ENCODE results near the gene CSNK1D.

The CSNK1D gene

DNA sequence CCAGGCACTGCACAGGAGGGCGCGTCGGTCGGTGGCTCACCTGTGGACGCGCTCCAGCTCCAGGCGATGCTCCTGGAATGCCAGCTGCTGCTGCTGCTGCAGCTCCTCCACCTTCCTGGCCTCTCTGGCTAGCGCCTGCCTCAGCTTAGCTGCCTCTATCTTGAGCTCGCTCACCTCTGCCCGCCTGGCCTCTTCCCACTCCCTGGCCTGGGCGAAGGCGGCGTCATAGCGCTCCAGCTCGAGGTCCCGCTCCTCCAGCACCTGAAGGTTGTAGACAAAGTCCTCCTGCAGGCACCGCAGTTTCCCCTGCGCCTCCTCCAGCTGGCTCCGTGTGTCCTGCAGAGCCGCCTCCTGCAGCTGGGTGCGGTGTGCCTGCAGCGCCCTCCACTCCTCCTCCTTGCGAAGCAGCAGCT is 72.0 kb downstream of the CSNK1D start:
- no peak overlapping the region for H3K4me3 ChIP-seq (ENCODE audit: low read depth, low read length)
- DNase-seq (ENCODE audit: low read depth), result no peak

DNA sequence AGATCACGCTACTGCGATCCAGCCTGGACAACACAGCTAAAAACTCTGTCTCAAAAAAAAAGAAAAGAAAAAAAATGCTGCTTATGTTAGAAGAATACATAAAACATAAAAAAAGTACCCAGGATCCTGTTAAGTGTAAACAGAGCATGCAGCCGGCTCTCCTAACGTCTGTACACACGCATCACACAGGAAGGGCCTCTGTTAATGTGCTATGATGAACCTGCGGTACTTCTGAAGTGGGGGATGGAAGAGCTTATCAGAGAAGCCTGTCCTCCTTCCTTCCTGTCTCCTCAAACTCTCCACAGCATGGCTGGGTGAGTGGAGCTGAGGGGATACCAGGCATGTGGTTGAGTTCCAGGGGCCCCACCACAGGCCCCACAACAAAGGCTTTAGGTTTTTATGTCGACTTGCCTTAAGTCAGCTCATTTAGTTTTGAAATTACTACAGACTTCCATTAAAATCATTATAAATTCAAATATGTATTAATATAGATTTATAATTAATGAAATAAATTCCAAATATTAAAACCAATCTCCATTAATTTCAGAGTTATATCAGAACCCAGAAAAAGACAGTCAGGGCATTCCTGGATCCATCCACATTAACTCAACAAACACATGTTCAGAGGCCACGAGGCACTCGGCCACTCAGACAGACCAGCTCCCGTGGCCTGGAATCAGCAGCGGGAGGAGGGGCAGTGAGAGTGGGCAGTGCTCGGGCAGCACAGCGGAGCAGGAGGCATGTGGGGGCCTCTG is 72.6 kb downstream of the CSNK1D start:
- no peak for DNase-seq (ENCODE audit: low read depth)
- TF ChIP-seq, protein P1, sequence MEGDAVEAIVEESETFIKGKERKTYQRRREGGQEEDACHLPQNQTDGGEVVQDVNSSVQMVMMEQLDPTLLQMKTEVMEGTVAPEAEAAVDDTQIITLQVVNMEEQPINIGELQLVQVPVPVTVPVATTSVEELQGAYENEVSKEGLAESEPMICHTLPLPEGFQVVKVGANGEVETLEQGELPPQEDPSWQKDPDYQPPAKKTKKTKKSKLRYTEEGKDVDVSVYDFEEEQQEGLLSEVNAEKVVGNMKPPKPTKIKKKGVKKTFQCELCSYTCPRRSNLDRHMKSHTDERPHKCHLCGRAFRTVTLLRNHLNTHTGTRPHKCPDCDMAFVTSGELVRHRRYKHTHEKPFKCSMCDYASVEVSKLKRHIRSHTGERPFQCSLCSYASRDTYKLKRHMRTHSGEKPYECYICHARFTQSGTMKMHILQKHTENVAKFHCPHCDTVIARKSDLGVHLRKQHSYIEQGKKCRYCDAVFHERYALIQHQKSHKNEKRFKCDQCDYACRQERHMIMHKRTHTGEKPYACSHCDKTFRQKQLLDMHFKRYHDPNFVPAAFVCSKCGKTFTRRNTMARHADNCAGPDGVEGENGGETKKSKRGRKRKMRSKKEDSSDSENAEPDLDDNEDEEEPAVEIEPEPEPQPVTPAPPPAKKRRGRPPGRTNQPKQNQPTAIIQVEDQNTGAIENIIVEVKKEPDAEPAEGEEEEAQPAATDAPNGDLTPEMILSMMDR (IDR thresholded peaks at IDR 0.05; ENCODE audit: low read depth, low read length, missing control alignments), result no peak
- no peak overlapping the region for H3K4me3 ChIP-seq (ENCODE audit: low read depth, low read length)

More for the DNA sequence above, 72.0 kb downstream of the CSNK1D start:
- TF ChIP-seq, protein P1 (IDR thresholded peaks at IDR 0.05; ENCODE audit: low read depth, low read length, missing control alignments), result no peak

DNA sequence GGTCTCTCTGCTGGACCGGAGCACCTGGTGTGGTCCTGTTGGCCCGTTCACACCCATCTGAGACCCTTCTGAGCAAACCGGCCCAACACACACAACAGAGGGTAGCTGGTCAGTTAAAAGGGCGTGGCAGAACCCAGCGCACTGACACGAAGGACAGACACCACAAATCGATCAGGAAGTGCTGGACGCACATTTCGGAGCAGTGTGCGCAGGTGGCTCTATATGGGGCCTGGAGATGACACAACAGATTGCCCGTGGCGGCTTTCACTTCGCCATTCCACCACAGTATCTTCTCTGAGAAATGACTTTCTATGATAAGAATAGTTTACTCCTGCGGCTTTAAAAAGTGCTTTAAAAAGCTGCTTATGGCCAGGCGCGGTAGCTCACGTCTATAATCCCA is 73.4 kb downstream of the CSNK1D start:
- TF ChIP-seq, protein P1 (IDR thresholded peaks at IDR 0.05; ENCODE audit: low read depth, low read length, missing control alignments), result no peak
- no peak overlapping the region for H3K4me3 ChIP-seq (ENCODE audit: low read depth, low read length)
- no peak for DNase-seq (ENCODE audit: low read depth)

DNA sequence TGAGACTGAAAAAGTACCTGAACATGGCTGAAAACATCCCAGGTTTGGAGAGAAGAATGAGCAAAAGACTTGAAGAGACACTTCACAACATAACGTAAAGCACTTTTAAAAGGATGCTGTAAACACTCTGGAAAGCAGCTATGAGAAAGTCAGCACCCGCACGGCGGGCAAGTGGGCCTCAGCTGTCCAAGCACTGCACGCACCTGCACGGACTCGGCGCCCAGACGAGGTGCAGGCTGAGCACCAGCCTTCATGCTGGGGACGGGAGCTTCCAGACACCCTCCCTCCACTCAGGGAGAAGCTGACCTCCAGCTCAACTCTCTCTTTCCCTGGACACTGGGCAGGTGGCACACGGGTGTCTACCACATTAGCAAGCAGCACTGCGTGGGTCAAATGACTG is 74.0 kb downstream of the CSNK1D start:
- TF ChIP-seq, protein P1 (IDR thresholded peaks at IDR 0.05; ENCODE audit: low read depth, low read length, missing control alignments), result no peak
- no peak for DNase-seq (ENCODE audit: low read depth)
- H3K4me3 ChIP-seq (ENCODE audit: low read depth, low read length), result no peak overlapping the region

DNA sequence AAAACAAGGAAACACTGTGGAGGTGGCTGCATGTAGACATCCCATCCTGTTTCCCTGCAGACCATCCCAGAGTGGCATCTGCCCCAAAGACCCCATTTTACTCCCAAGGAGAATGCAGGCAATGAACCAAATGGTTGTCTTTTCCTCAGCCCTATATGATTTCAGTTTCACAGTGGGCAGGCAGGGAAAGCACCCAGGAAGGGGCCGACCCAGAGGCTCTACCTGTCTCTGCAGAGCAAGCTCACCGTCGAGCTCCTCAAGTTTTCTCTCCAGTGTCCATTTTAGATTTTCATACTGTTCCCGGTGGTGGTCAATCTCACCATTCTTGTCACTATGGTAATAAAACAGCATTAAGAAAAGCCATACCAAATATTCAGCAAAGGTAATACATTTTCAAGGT is 75.4 kb downstream of the CSNK1D start:
- no peak for DNase-seq (ENCODE audit: low read depth)
- no peak overlapping the region for H3K4me3 ChIP-seq (ENCODE audit: low read depth, low read length)
- TF ChIP-seq, protein P1 (IDR thresholded peaks at IDR 0.05; ENCODE audit: low read depth, low read length, missing control alignments), result no peak

DNA sequence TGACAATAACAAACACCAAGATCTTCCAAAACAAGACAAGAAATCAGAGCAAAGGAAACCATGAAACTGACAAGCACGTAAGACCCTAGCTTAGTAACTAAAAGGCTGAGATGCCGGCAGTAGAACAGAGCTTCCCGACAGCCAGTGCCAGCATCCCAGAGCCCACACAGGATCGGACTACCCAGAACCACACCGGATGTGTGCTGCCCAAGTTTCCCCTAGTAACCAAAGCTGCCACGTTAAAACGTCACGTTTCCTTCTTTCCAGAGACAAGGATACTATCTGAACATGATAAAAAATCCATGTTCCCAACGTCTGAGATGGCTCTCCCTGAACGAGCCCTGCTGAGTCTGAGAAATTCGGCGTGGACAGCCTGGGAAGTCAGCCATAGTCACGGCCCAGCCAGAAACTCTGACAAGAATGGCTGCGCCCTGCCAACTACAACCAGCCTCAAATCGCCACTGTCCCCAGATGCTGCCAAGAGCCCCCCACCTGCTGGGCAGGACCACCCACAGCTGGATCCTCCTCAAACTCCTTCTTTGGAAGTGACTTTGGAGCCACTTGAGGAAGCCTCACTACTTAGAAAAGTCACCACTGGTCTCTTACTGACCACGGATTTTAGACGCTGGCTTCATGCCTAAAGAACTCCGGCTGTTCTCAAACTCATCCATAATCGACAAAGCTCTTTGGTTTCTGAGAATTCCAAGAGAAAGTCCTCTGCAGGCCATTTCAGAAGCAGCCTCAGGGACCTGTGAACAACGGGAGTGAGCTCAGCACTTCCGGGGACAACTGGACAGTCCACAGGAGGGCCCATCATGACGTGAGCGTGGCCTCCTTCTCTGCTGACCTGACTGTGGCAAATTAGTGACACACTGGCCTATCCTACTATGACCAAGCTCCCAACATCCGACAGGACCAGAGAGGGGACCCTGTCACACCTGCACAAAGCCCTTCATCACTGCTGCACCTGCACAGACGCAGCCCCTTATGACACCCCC is 77.5 kb downstream of the CSNK1D start:
- H3K4me3 ChIP-seq (ENCODE audit: low read depth, low read length), result no peak overlapping the region
- TF ChIP-seq, protein P1 (IDR thresholded peaks at IDR 0.05; ENCODE audit: low read depth, low read length, missing control alignments), result no peak
- no peak for DNase-seq (ENCODE audit: low read depth)
